ENCODE measurements around the gene SNORC. TPM values are rescaled to one million over a fixed set of nuclear protein-coding genes. Genes with fewer than 3 reads are reported as not detected.

SNORC gene
- total and polyA plus RNA-seq, 4 donors, result 2.4 to 12.3 (median 6.6) TPM

GRCh38 chr2:232883116-232883721 is 13.2 kb downstream of the SNORC start:
- 95% methylated on average over 29 of the region's 29 CpGs for WGBS
- DNase-seq (ENCODE audit: low spot score), result no peak
- peaks cover 4 to 44% (median 17%) of the 10 kb centered on the region in 4 donors for H3K36me3 ChIP-seq (ENCODE audit: control insufficient read depth in 4 of 4, insufficient read depth in 3 of 4, low read depth in 1 of 4, low read length in 3 of 4)

GRCh38 chr2:232884001-232884421 is 13.9 kb downstream of the SNORC start:
- peaks cover 4 to 43% (median 17%) of the 10 kb centered on the region in 4 donors for H3K36me3 ChIP-seq (ENCODE audit: control insufficient read depth in 4 of 4, insufficient read depth in 3 of 4, low read depth in 1 of 4, low read length in 3 of 4)
- DNase-seq (ENCODE audit: low spot score), result no peak
- no peak overlapping the region for H3K27ac ChIP-seq (ENCODE audit: low read depth in 1 of 2, low read length in 2 of 2)
- TF ChIP-seq, protein P1, sequence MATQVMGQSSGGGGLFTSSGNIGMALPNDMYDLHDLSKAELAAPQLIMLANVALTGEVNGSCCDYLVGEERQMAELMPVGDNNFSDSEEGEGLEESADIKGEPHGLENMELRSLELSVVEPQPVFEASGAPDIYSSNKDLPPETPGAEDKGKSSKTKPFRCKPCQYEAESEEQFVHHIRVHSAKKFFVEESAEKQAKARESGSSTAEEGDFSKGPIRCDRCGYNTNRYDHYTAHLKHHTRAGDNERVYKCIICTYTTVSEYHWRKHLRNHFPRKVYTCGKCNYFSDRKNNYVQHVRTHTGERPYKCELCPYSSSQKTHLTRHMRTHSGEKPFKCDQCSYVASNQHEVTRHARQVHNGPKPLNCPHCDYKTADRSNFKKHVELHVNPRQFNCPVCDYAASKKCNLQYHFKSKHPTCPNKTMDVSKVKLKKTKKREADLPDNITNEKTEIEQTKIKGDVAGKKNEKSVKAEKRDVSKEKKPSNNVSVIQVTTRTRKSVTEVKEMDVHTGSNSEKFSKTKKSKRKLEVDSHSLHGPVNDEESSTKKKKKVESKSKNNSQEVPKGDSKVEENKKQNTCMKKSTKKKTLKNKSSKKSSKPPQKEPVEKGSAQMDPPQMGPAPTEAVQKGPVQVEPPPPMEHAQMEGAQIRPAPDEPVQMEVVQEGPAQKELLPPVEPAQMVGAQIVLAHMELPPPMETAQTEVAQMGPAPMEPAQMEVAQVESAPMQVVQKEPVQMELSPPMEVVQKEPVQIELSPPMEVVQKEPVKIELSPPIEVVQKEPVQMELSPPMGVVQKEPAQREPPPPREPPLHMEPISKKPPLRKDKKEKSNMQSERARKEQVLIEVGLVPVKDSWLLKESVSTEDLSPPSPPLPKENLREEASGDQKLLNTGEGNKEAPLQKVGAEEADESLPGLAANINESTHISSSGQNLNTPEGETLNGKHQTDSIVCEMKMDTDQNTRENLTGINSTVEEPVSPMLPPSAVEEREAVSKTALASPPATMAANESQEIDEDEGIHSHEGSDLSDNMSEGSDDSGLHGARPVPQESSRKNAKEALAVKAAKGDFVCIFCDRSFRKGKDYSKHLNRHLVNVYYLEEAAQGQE (IDR thresholded peaks at IDR 0.05), result no peak
- TF ChIP-seq MAX (IDR thresholded peaks at IDR 0.05) (no peak), HNF4G (IDR thresholded peaks at IDR 0.05) (no peak), YY1 (IDR thresholded peaks at IDR 0.05) (no peak), NR2F2 (IDR thresholded peaks at IDR 0.05) (no peak)
- TF ChIP-seq, protein P2, sequence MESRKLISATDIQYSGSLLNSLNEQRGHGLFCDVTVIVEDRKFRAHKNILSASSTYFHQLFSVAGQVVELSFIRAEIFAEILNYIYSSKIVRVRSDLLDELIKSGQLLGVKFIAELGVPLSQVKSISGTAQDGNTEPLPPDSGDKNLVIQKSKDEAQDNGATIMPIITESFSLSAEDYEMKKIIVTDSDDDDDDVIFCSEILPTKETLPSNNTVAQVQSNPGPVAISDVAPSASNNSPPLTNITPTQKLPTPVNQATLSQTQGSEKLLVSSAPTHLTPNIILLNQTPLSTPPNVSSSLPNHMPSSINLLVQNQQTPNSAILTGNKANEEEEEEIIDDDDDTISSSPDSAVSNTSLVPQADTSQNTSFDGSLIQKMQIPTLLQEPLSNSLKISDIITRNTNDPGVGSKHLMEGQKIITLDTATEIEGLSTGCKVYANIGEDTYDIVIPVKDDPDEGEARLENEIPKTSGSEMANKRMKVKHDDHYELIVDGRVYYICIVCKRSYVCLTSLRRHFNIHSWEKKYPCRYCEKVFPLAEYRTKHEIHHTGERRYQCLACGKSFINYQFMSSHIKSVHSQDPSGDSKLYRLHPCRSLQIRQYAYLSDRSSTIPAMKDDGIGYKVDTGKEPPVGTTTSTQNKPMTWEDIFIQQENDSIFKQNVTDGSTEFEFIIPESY (IDR thresholded peaks at IDR 0.05), result no peak

More at GRCh38 chr2:232883116-232883721, 13.2 kb downstream of the SNORC start:
- TF ChIP-seq YY1 (IDR thresholded peaks at IDR 0.05), result no peak
- TF ChIP-seq, protein P2 (IDR thresholded peaks at IDR 0.05), result no peak
- TF ChIP-seq, protein P3, sequence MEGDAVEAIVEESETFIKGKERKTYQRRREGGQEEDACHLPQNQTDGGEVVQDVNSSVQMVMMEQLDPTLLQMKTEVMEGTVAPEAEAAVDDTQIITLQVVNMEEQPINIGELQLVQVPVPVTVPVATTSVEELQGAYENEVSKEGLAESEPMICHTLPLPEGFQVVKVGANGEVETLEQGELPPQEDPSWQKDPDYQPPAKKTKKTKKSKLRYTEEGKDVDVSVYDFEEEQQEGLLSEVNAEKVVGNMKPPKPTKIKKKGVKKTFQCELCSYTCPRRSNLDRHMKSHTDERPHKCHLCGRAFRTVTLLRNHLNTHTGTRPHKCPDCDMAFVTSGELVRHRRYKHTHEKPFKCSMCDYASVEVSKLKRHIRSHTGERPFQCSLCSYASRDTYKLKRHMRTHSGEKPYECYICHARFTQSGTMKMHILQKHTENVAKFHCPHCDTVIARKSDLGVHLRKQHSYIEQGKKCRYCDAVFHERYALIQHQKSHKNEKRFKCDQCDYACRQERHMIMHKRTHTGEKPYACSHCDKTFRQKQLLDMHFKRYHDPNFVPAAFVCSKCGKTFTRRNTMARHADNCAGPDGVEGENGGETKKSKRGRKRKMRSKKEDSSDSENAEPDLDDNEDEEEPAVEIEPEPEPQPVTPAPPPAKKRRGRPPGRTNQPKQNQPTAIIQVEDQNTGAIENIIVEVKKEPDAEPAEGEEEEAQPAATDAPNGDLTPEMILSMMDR (IDR thresholded peaks at IDR 0.05; ENCODE audit: low read depth, low read length, missing input control), result no peak
- TF ChIP-seq GABPA (IDR thresholded peaks at IDR 0.05 in 1 of 2, conservative IDR thresholded peaks at IDR 0.05 in 1 of 2), result no peak
- no peak for TF ChIP-seq TAF1 (conservative IDR thresholded peaks at IDR 0.05)
- TF ChIP-seq RXRA (IDR thresholded peaks at IDR 0.05), result no peak
- TF ChIP-seq, protein P1 (IDR thresholded peaks at IDR 0.05), result no peak
- TF ChIP-seq NR2F2 (IDR thresholded peaks at IDR 0.05), result no peak
- TF ChIP-seq MAX (IDR thresholded peaks at IDR 0.05), result no peak
- TF ChIP-seq HNF4A (conservative IDR thresholded peaks at IDR 0.05), result no peak
- Histone ChIP-seq H3K4me3 (ENCODE audit: low read depth in 1 of 3, low read length in 3 of 3) (no peak overlapping the region), H3K9me3 (ENCODE audit: control insufficient read depth in 4 of 4, low read length in 3 of 4) (no peaks in the 10 kb centered on the region), H3K9ac (ENCODE audit: low read depth in 1 of 2, low read length in 2 of 2) (no peak overlapping the region), H3K4me1 (ENCODE audit: control insufficient read depth in 4 of 4, insufficient read depth in 4 of 4, low read length in 3 of 4) (peaks cover 0 to 12% (median 3%) of the 10 kb centered on the region in 4 donors), H3K27ac (ENCODE audit: low read depth in 1 of 2, low read length in 2 of 2) (no peak overlapping the region), H3K27me3 (ENCODE audit: control insufficient read depth in 4 of 4, insufficient read depth in 4 of 4, low read length in 3 of 4) (no peaks in the 10 kb centered on the region)

More at GRCh38 chr2:232884001-232884421, 13.9 kb downstream of the SNORC start:
- H3K27me3 ChIP-seq (ENCODE audit: control insufficient read depth in 4 of 4, insufficient read depth in 4 of 4, low read length in 3 of 4), result no peaks in the 10 kb centered on the region
- no peaks in the 10 kb centered on the region for H3K9me3 ChIP-seq (ENCODE audit: control insufficient read depth in 4 of 4, low read length in 3 of 4)
- WGBS, result 90% methylated on average over 11 of the region's 11 CpGs
- H3K4me3 ChIP-seq (ENCODE audit: low read depth in 1 of 3, low read length in 3 of 3), result no peak overlapping the region
- H3K9ac ChIP-seq (ENCODE audit: low read depth in 1 of 2, low read length in 2 of 2), result no peak overlapping the region
- peaks cover 0 to 9% (median under 1%) of the 10 kb centered on the region in 4 donors for H3K4me1 ChIP-seq (ENCODE audit: control insufficient read depth in 4 of 4, insufficient read depth in 4 of 4, low read length in 3 of 4)

Data from liver (tissue), 9 donors.